Endothelial cell of umbilical vein (primary cell): ENCODE measurements around the gene NLGN1. TPM values are rescaled to one million over a fixed set of nuclear protein-coding genes. Genes with fewer than 3 reads are reported as not detected.

Source experiments
- BruUV-seq: library from RNA; stranded (reverse); fragments of 400-500 nt; replicated peaks from 2 replicates; lab custom pipeline; 2021; lab: Mats Ljungman, UMichigan
- CTCF ChIA-PET: fragments of 300-600, 350-600 bp; sonication (Branson Sonifier 250); formaldehyde crosslinking; loops from one replicate; lab custom pipeline; 2021; ENCODE audit warnings: antibody characterized with exemption, inconsistent platforms; lab: Charles Lee
- POLR2A ChIA-PET: fragments of 300-600, 350-600 bp; sonication (Branson Sonifier 250); formaldehyde crosslinking; loops from one replicate; lab custom pipeline; 2021; ENCODE audit warnings: antibody characterized with exemption, inconsistent platforms; lab: Charles Lee
- DNase-seq: peaks from one replicate; pipeline ENCODE4 v3.0.0-alpha.2; 2011; ENCODE audit warnings: low read depth, low spot score
- FAIRE-seq: peaks from 2 replicates; lab custom pipeline; 2011; peaks lifted over from hg19 to GRCh38; lab: Jason Lieb, UNC
- H2AFZ ChIP-seq: 2 replicates; pipeline ENCODE4 v1.6.0; 2012; ENCODE audit warnings: low read depth, low read length, control low read depth, inconsistent platforms
- H3K27ac ChIP-seq: 2 replicates; pipeline ENCODE4 v1.5.1; 2011; ENCODE audit warnings: low read depth, mild to moderate bottlenecking, control low read depth, low read length, moderate library complexity; ENCODE audit not compliant: insufficient read depth
- H3K27me3 ChIP-seq, 2 experiments: 2 replicates each; pipeline versions ENCODE4 v1.6.0 to v1.6.1; 2011; ENCODE audit warnings: low read length in 2 of 2, mixed read lengths in 1 of 2; ENCODE audit not compliant: control insufficient read depth in 2 of 2, insufficient read depth in 2 of 2
- H3K36me3 ChIP-seq, 2 experiments: 2 replicates in 1 of 2; 3 replicates in 1 of 2; pipeline ENCODE4 v1.5.1; 2011; ENCODE audit warnings: low read length in 2 of 2, mild to moderate bottlenecking in 1 of 2, moderate library complexity in 1 of 2; ENCODE audit not compliant: control insufficient read depth in 2 of 2, insufficient read depth in 2 of 2; ENCODE audit errors: extremely low read depth in 1 of 2
- H3K4me1 ChIP-seq: 3 replicates; pipeline ENCODE4 v1.5.1; 2011; ENCODE audit warnings: mild to moderate bottlenecking, low read length; ENCODE audit not compliant: control insufficient read depth, insufficient read depth; ENCODE audit errors: extremely low read depth
- H3K4me2 ChIP-seq: 2 replicates; pipeline ENCODE4 v1.6.1; 2011; ENCODE audit warnings: low read length, control low read depth, mixed read lengths; ENCODE audit not compliant: insufficient read depth
- H3K4me3 ChIP-seq, 3 experiments: fragments of 200-600 bp in 1 of 3; sonication (generic), shearing (Covaris generic) in 1 of 3; replicated peaks in 1 of 3; 2 replicates each; pipeline ENCODE4 v1.5.1; 2011 to 2016; ENCODE audit warnings: control low read depth in 3 of 3, low read length in 3 of 3, mild to moderate bottlenecking in 2 of 3, inconsistent platforms in 1 of 3, low read depth in 1 of 3, moderate library complexity in 1 of 3; ENCODE audit not compliant: insufficient read depth in 1 of 3
- H3K79me2 ChIP-seq: 2 replicates; pipeline ENCODE4 v1.6.0; 2012; ENCODE audit warnings: low read length, inconsistent platforms; ENCODE audit not compliant: control insufficient read depth, insufficient read depth
- H3K9ac ChIP-seq: replicated peaks from 2 replicates; pipeline ENCODE3; 2011; ENCODE audit warnings: low read length, control low read depth; ENCODE audit not compliant: insufficient read depth; ENCODE audit errors: extremely low read depth
- H3K9me1 ChIP-seq: replicated peaks from 3 replicates; pipeline ENCODE4 v1.6.0; 2011; ENCODE audit warnings: mild to moderate bottlenecking, low read length; ENCODE audit not compliant: control insufficient read depth, insufficient read depth; ENCODE audit errors: extremely low read depth
- H3K9me3 ChIP-seq: replicated peaks from 2 replicates; pipeline ENCODE4 v1.5.1; 2012; ENCODE audit warnings: low read length, inconsistent platforms; ENCODE audit not compliant: control insufficient read depth, insufficient read depth
- H4K20me1 ChIP-seq: replicated peaks from 2 replicates; pipeline ENCODE3; 2011; ENCODE audit warnings: mild to moderate bottlenecking, low read length; ENCODE audit not compliant: control insufficient read depth, insufficient read depth; ENCODE audit errors: extremely low read depth
- EZH2 ChIP-seq: IDR thresholded peaks from 2 replicates; pipeline ENCODE4 v1.6.1; 2012; ENCODE audit warnings: borderline replicate concordance, low read depth, mild to moderate bottlenecking, moderate library complexity, low read length, inconsistent platforms; ENCODE audit not compliant: severe bottlenecking
- FOS ChIP-seq: IDR thresholded peaks from 2 replicates; pipeline ENCODE4 v1.6.1; 2011; ENCODE audit warnings: mild to moderate bottlenecking, low read length, moderate library complexity, borderline replicate concordance; ENCODE audit not compliant: insufficient read depth
- GATA2 ChIP-seq: IDR thresholded peaks from 2 replicates; pipeline ENCODE4 v1.7.0; 2011; ENCODE audit warnings: low read depth, mild to moderate bottlenecking, moderate library complexity, mixed read lengths, low read length; ENCODE audit not compliant: insufficient read length, insufficient read depth
- MYC ChIP-seq: IDR thresholded peaks from one replicate; pipeline ENCODE4 v1.6.1; 2011; ENCODE audit warnings: mild to moderate bottlenecking, low read depth, low read length
- POLR2A ChIP-seq: IDR thresholded peaks from 2 replicates; pipeline ENCODE4 v1.6.1; 2012; ENCODE audit warnings: low read depth, mild to moderate bottlenecking, control low read depth, low read length
- POLR2AphosphoS5 ChIP-seq: IDR thresholded peaks from 2 replicates; pipeline ENCODE4 v1.6.1; 2012; ENCODE audit warnings: low read depth, mild to moderate bottlenecking, control low read depth, low read length, moderate library complexity; ENCODE audit not compliant: insufficient read depth
- dilution Hi-C: fragments of 300-500 bp; cut with MboI; formaldehyde crosslinking; loops from one replicate; pipeline ENCODE4 v1.15.0; 2019; ENCODE audit warnings: low sequenced_read_pairs; ENCODE audit not compliant: extremely low pct_ligation_motif_present
- intact Hi-C: fragments of 100-400 bp; cut with micrococcal nuclease; formaldehyde crosslinking; loops from one replicate; pipeline ENCODE4 v1.10.0; 2022
- polyA plus RNA-seq, 4 experiments: library from polyadenylated mRNA; depleted of rRNA in 3 of 4; stranded (reverse) in 3 of 4; unstranded in 1 of 4; fragments of >200 nt; gene quantifications; 2 replicates each; pipeline versions ENCODE4 v1.2.1 to v1.2.3, GENCODE V29; 2011 to 2012; ENCODE audit warnings: missing spikeins in 1 of 4
- total RNA-seq: library from RNA; stranded (reverse); gene quantifications from 2 replicates; pipeline ENCODE4 v1.2.3, GENCODE V29; 2021
- TF ChIP-seq, protein P1 (sequence below), 2 donors: IDR thresholded peaks; 1 replicate in 1 of 2; 2 replicates in 1 of 2; pipeline ENCODE4 v1.5.1; 2011; ENCODE audit warnings: low read length in 2 of 2, mild to moderate bottlenecking in 2 of 2, moderate library complexity in 2 of 2, control low read depth in 1 of 2, inconsistent platforms in 1 of 2, low read depth in 1 of 2; ENCODE audit not compliant: insufficient read depth in 1 of 2; ENCODE audit errors: extremely low read depth in 1 of 2

NLGN1 gene
- total and polyA plus RNA-seq, 2 donors (not counting 3 experiments of a cell fraction or from before 2014, with no cell fraction given), result 7.9 to 16.3 TPM

DNA sequence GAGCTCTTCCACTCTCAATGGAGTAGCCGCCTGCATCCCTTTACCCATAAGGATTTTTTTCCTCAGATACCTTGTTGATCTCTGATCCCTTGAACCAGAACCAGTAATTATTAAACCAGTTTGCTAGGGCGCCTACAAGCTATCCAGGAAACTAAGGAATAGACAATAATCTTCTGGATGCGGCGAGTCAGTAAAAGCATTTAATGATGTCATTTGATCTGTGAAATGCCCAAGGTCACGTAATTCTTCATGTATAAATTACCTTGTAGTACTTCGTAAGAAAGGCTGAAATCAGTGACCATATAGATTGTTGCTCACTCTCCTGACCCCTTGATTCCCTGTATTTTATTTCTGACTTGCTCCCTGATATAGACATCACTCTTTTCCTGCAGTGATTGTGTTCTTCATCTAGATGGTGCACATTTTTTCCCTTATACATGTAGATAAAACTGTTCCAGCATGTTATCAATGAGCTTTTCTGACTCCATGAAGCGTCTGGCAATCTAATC, 913.0 kb downstream of the NLGN1 start:
- no TSS peak for BruUV-seq
- H3K4me2 ChIP-seq, result no peak overlapping the region
- no peaks in the 10 kb centered on the region for H3K4me1 ChIP-seq
- TF ChIP-seq FOS (no peak), EZH2 (no peak), POLR2A (no peak), POLR2AphosphoS5 (no peak), GATA2 (no peak), MYC (no peak)
- TF ChIP-seq, protein P1, sequence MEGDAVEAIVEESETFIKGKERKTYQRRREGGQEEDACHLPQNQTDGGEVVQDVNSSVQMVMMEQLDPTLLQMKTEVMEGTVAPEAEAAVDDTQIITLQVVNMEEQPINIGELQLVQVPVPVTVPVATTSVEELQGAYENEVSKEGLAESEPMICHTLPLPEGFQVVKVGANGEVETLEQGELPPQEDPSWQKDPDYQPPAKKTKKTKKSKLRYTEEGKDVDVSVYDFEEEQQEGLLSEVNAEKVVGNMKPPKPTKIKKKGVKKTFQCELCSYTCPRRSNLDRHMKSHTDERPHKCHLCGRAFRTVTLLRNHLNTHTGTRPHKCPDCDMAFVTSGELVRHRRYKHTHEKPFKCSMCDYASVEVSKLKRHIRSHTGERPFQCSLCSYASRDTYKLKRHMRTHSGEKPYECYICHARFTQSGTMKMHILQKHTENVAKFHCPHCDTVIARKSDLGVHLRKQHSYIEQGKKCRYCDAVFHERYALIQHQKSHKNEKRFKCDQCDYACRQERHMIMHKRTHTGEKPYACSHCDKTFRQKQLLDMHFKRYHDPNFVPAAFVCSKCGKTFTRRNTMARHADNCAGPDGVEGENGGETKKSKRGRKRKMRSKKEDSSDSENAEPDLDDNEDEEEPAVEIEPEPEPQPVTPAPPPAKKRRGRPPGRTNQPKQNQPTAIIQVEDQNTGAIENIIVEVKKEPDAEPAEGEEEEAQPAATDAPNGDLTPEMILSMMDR (IDR thresholded peaks at IDR 0.05; ENCODE audit: extremely low read depth in 1 of 2, insufficient read depth in 1 of 2, low read depth in 1 of 2, low read length in 2 of 2), result no peak
- no peaks in the 10 kb centered on the region for H3K9me3 ChIP-seq
- no peak overlapping the region for H3K9ac ChIP-seq
- intact Hi-C loops, result no loop called here
- H3K27me3 ChIP-seq, result no peaks in the 10 kb centered on the region
- H3K27ac ChIP-seq, result no peak overlapping the region
- no peak overlapping the region for H2AFZ ChIP-seq
- H3K9me1 ChIP-seq, result no peaks in the 10 kb centered on the region
- no peaks in the 10 kb centered on the region for H3K79me2 ChIP-seq
- H3K36me3 ChIP-seq, result no peaks in the 10 kb centered on the region
- no peak for FAIRE-seq
- dilution Hi-C loops, result no loop called here
- POLR2A ChIA-PET, result no interaction called here
- no peaks in the 10 kb centered on the region for H4K20me1 ChIP-seq
- DNase-seq, result no peak
- no peak overlapping the region for H3K4me3 ChIP-seq
- CTCF ChIA-PET, result no interaction called here
